Measurements from ENCODE around the gene DIP2B. TPM values are rescaled to one million over a fixed set of nuclear protein-coding genes. Genes with fewer than 3 reads are reported as not detected.

The DIP2B gene
- total and polyA plus RNA-seq, 2 of the 13 experiments (the other 11 are each of a cell fraction or from before 2014, with no cell fraction given), result 32.1 to 35.8 TPM

DNA sequence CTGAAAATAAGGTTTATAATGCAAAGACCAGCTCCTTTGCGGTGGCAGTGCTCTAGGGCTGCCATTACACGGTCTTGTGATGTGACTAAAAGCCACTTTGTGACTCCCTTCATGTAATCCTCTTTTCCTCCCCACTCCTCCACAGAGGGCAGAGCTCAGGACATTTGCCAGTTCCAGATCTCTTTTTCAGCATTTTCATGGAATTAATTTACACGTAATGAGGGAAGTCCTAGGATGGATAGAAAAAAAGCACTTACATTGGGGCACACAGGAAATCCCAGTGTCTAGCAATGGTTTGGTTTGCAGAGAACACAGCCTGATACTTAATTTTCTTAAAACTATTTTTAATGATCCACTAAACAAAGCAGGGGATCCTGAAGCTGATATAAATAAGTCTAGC is 241.6 kb downstream of the DIP2B start:
- H3K27me3 ChIP-seq (ENCODE audit: control insufficient read depth in 1 of 2, insufficient read depth in 2 of 2, low read length in 2 of 2), result no peaks in the 10 kb centered on the region
- intact Hi-C loops (cut with micrococcal nuclease; ENCODE audit: unreplicated experiment) (no loop called here), in situ Hi-C loops (cut with HindIII; ENCODE audit: extremely low pct_ligation_motif_present, low pct_unique_long_range_greater_than_20kb) (no loop called here)
- DNase-seq (ENCODE audit: low spot score), result no peak
- BruUV-seq (replicated peaks), result no TSS peak
- no peaks in the 10 kb centered on the region for H3K79me2 ChIP-seq (ENCODE audit: insufficient read depth, low read length)
- H3K4me3 ChIP-seq (replicated peaks in 1 of 3; ENCODE audit: insufficient read depth in 1 of 3, low read depth in 2 of 3, low read length in 3 of 3), result no peak overlapping the region
- 97% methylated on average over 3 of the region's 3 CpGs for WGBS (ENCODE audit: low lambda C conversion rate)
- H3K4me1 ChIP-seq (ENCODE audit: insufficient read depth, low read length), result peaks cover 14% of the 10 kb centered on the region
- no peak overlapping the region for H3K4me2 ChIP-seq (ENCODE audit: low read depth, low read length)
- POLR2A ChIA-PET, result no interaction called here
- H4K20me1 ChIP-seq (ENCODE audit: insufficient read depth, low read length), result no peaks in the 10 kb centered on the region
- ATAC-seq, result no peak
- H3K9me3 ChIP-seq (ENCODE audit: low read length), result no peaks in the 10 kb centered on the region
- H3K27ac ChIP-seq (ENCODE audit: extremely low read length, insufficient read depth, low read length), result no peak overlapping the region
- peaks cover 15 to 48% of the 10 kb centered on the region in 2 experiments for H3K36me3 ChIP-seq (replicated peaks in 1 of 2; ENCODE audit: control insufficient read depth in 1 of 2, insufficient read depth in 2 of 2, low read length in 2 of 2)
- no peak overlapping the region for H2AFZ ChIP-seq (ENCODE audit: low read length)
- H3K9ac ChIP-seq (ENCODE audit: insufficient read depth, low read depth, low read length), result no peak overlapping the region
- TF ChIP-seq CENPX (CRISPR knock-in tag; IDR thresholded peaks at IDR 0.05) (no peak), MEIS2 (CRISPR knock-in tag; IDR thresholded peaks at IDR 0.05) (no peak), SRY (CRISPR knock-in tag; IDR thresholded peaks at IDR 0.05) (no peak), ATM (IDR thresholded peaks at IDR 0.05; ENCODE audit: borderline replicate concordance) (no peak), YEATS2 (CRISPR knock-in tag; IDR thresholded peaks at IDR 0.05; ENCODE audit: borderline replicate concordance) (no peak), KLF6 (CRISPR knock-in tag; IDR thresholded peaks at IDR 0.05) (no peak), ZNF841 (CRISPR knock-in tag; IDR thresholded peaks at IDR 0.05; ENCODE audit: borderline replicate concordance) (no peak), DNMT3B (CRISPR knock-in tag; conservative IDR thresholded peaks at IDR 0.05) (no peak), ZNF296 (CRISPR knock-in tag; conservative IDR thresholded peaks at IDR 0.05) (no peak), ZNF468 (CRISPR knock-in tag; IDR thresholded peaks at IDR 0.05) (no peak), HOXA7 (CRISPR knock-in tag; IDR thresholded peaks at IDR 0.05) (no peak), CAMTA2 (CRISPR knock-in tag; IDR thresholded peaks at IDR 0.05; ENCODE audit: borderline replicate concordance) (no peak)
- TF ChIP-seq, protein P1, sequence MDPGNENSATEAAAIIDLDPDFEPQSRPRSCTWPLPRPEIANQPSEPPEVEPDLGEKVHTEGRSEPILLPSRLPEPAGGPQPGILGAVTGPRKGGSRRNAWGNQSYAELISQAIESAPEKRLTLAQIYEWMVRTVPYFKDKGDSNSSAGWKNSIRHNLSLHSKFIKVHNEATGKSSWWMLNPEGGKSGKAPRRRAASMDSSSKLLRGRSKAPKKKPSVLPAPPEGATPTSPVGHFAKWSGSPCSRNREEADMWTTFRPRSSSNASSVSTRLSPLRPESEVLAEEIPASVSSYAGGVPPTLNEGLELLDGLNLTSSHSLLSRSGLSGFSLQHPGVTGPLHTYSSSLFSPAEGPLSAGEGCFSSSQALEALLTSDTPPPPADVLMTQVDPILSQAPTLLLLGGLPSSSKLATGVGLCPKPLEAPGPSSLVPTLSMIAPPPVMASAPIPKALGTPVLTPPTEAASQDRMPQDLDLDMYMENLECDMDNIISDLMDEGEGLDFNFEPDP (CRISPR knock-in tag; conservative IDR thresholded peaks at IDR 0.05), result no peak
- TF ChIP-seq, protein P2, sequence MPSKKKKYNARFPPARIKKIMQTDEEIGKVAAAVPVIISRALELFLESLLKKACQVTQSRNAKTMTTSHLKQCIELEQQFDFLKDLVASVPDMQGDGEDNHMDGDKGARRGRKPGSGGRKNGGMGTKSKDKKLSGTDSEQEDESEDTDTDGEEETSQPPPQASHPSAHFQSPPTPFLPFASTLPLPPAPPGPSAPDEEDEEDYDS (CRISPR knock-in tag; IDR thresholded peaks at IDR 0.05), result no peak
- TF ChIP-seq, protein P3, sequence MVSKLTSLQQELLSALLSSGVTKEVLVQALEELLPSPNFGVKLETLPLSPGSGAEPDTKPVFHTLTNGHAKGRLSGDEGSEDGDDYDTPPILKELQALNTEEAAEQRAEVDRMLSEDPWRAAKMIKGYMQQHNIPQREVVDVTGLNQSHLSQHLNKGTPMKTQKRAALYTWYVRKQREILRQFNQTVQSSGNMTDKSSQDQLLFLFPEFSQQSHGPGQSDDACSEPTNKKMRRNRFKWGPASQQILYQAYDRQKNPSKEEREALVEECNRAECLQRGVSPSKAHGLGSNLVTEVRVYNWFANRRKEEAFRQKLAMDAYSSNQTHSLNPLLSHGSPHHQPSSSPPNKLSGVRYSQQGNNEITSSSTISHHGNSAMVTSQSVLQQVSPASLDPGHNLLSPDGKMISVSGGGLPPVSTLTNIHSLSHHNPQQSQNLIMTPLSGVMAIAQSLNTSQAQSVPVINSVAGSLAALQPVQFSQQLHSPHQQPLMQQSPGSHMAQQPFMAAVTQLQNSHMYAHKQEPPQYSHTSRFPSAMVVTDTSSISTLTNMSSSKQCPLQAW (CRISPR knock-in tag; IDR thresholded peaks at IDR 0.05), result no peak
- TF ChIP-seq, protein P4, sequence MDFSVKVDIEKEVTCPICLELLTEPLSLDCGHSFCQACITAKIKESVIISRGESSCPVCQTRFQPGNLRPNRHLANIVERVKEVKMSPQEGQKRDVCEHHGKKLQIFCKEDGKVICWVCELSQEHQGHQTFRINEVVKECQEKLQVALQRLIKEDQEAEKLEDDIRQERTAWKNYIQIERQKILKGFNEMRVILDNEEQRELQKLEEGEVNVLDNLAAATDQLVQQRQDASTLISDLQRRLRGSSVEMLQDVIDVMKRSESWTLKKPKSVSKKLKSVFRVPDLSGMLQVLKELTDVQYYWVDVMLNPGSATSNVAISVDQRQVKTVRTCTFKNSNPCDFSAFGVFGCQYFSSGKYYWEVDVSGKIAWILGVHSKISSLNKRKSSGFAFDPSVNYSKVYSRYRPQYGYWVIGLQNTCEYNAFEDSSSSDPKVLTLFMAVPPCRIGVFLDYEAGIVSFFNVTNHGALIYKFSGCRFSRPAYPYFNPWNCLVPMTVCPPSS (IDR thresholded peaks at IDR 0.05), result no peak
- TF ChIP-seq, protein P5, sequence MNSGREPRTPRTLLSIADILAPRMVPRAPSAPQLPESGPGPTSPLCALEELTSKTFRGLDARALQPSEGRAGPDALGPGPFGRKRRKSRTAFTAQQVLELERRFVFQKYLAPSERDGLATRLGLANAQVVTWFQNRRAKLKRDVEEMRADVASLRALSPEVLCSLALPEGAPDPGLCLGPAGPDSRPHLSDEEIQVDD (CRISPR knock-in tag; IDR thresholded peaks at IDR 0.05; ENCODE audit: borderline replicate concordance), result no peak
- CTCF ChIA-PET (ENCODE audit: low intra/inter-chr PET ratio, low total read pairs), result no interaction called here
- FAIRE-seq, result no peak
